Sciatic nerve (tissue), 2 donors: Measurements from ENCODE around the gene GOLM1. TPM values are rescaled to one million over a fixed set of nuclear protein-coding genes. Genes with fewer than 3 reads are reported as not detected.
"Not testable (repeated sequence)": the region's sequence is repeated elsewhere in the genome, so short reads cannot be mapped to it uniquely, and the experiment has no call there.

Source experiments
- ATAC-seq: fragments of 200-7000 bp; cut with Tn5 transposase; one replicate; pipeline ENCODE4 v1.9.1; 2020; ENCODE audit warnings: mild to moderate bottlenecking, moderate library complexity
- DNase-seq: peaks from one replicate; pipeline ENCODE4 v3.0.0-alpha.2; 2020; ENCODE audit warnings: low spot score
- intact Hi-C: fragments of 100-400 bp; cut with DNase I; formaldehyde crosslinking; loops from one replicate; pipeline ENCODE4 v1.14.2; 2022
- total RNA-seq: library from RNA; stranded (reverse); fragmentation: NEBNext Ultra II Directional; extraction: Animal tissue kit (Norgen Biotek cat#: 25700); gene quantifications from one replicate; pipeline ENCODE4 v1.2.1, GENCODE V29; 2021
- donor health status: DM: no; HTN: no; CAD: no.
- donor health status: DM: no; HTN: no; CAD: no.

GOLM1 gene
- total RNA-seq, 1 donor from 2014 or later = 20.9 TPM

GRCh38 chr9:86052556-86053468 lies 46.5 kb downstream of the GOLM1 start:
- intact Hi-C loops = no loop called here
- ATAC-seq = no peak
- no peak for DNase-seq

GRCh38 chr9:86048018-86048742 lies 51.2 kb downstream of the GOLM1 start:
- intact Hi-C loops, ATAC-seq, DNase-seq: not testable (repeated sequence)

GRCh38 chr9:86047361-86047760 lies 52.0 kb downstream of the GOLM1 start:
- DNase-seq = no peak
- no peak for ATAC-seq
- intact Hi-C loops = no loop called here

- DNase-seq = no peak
- ATAC-seq = no peak
- intact Hi-C loops = no loop called here
These were observed 52.4 kb downstream of the GOLM1 start for GRCh38 chr9:86046930-86047341.

- no peak for DNase-seq
- intact Hi-C loops = no loop called here
- no peak for ATAC-seq
These were observed 53.2 kb downstream of the GOLM1 start for GRCh38 chr9:86046071-86046636.

- ATAC-seq (no peak), DNase-seq (no peak)
- intact Hi-C loops = no loop called here
These were observed 53.7 kb downstream of the GOLM1 start for GRCh38 chr9:86045654-86046053.

- ATAC-seq (no peak), DNase-seq (no peak)
- intact Hi-C loops = no loop called here
These were observed 55.4 kb downstream of the GOLM1 start for GRCh38 chr9:86043999-86044398.

- DNase-seq (no peak), ATAC-seq (no peak)
- intact Hi-C loops = no loop called here
These were observed 55.8 kb downstream of the GOLM1 start for GRCh38 chr9:86043586-86043985.

GRCh38 chr9:86042199-86042978 lies 57.0 kb downstream of the GOLM1 start:
- ATAC-seq (no peak), DNase-seq (no peak)
- intact Hi-C loops = no loop called here

GRCh38 chr9:86041311-86041741 lies 58.0 kb downstream of the GOLM1 start:
- ATAC-seq (peak; percentile 86), DNase-seq (no peak)
- intact Hi-C loops = no loop called here

- ATAC-seq (no peak), DNase-seq (no peak)
- intact Hi-C loops = no loop called here
These were observed 58.5 kb downstream of the GOLM1 start for GRCh38 chr9:86040861-86041155.

- ATAC-seq = no peak
- intact Hi-C loops = no loop called here
- DNase-seq = no peak
These were observed 59.1 kb downstream of the GOLM1 start for GRCh38 chr9:86039991-86040860.

GRCh38 chr9:86036555-86036954 lies 62.8 kb downstream of the GOLM1 start:
- intact Hi-C loops = no loop called here
- DNase-seq (no peak), ATAC-seq (no peak)

GRCh38 chr9:86035827-86036440 lies 63.4 kb downstream of the GOLM1 start:
- ATAC-seq = no peak
- intact Hi-C loops = no loop called here
- no peak for DNase-seq

- ATAC-seq (no peak), DNase-seq (no peak)
- intact Hi-C loops = no loop called here
These were observed 64.3 kb downstream of the GOLM1 start for GRCh38 chr9:86034863-86035734.

GRCh38 chr9:86027767-86028166 lies 71.6 kb downstream of the GOLM1 start:
- DNase-seq = no peak
- intact Hi-C loops = no loop called here
- ATAC-seq = no peak

- intact Hi-C loops = no loop called here
- ATAC-seq (no peak), DNase-seq (no peak)
These were observed 76.6 kb downstream of the GOLM1 start for GRCh38 chr9:86022687-86023266.
